Endothelial cell of umbilical vein (primary cell): ENCODE results near the gene ITIH4. TPM values are rescaled to one million over a fixed set of nuclear protein-coding genes. Genes with fewer than 3 reads are reported as not detected.

Source experiments
- BruUV-seq: library from RNA; stranded (reverse); fragments of 400-500 nt; replicated peaks from 2 replicates; lab custom pipeline; 2021; lab: Mats Ljungman, UMichigan
- CTCF ChIA-PET: fragments of 300-600, 350-600 bp; sonication (Branson Sonifier 250); formaldehyde crosslinking; loops from one replicate; lab custom pipeline; 2021; ENCODE audit warnings: antibody characterized with exemption, inconsistent platforms; lab: Charles Lee
- POLR2A ChIA-PET: fragments of 300-600, 350-600 bp; sonication (Branson Sonifier 250); formaldehyde crosslinking; loops from one replicate; lab custom pipeline; 2021; ENCODE audit warnings: antibody characterized with exemption, inconsistent platforms; lab: Charles Lee
- DNase-seq: peaks from one replicate; pipeline ENCODE4 v3.0.0-alpha.2; 2011; ENCODE audit warnings: low read depth, low spot score
- FAIRE-seq: peaks from 2 replicates; lab custom pipeline; 2011; peaks lifted over from hg19 to GRCh38; lab: Jason Lieb, UNC
- H2AFZ ChIP-seq: 2 replicates; pipeline ENCODE4 v1.6.0; 2012; ENCODE audit warnings: low read depth, low read length, control low read depth, inconsistent platforms
- H3K27ac ChIP-seq: 2 replicates; pipeline ENCODE4 v1.5.1; 2011; ENCODE audit warnings: low read depth, mild to moderate bottlenecking, control low read depth, low read length, moderate library complexity; ENCODE audit not compliant: insufficient read depth
- H3K27me3 ChIP-seq, 2 experiments: 2 replicates each; pipeline versions ENCODE4 v1.6.0 to v1.6.1; 2011; ENCODE audit warnings: low read length in 2 of 2, mixed read lengths in 1 of 2; ENCODE audit not compliant: control insufficient read depth in 2 of 2, insufficient read depth in 2 of 2
- H3K36me3 ChIP-seq, 2 experiments: 2 replicates in 1 of 2; 3 replicates in 1 of 2; pipeline ENCODE4 v1.5.1; 2011; ENCODE audit warnings: low read length in 2 of 2, mild to moderate bottlenecking in 1 of 2, moderate library complexity in 1 of 2; ENCODE audit not compliant: control insufficient read depth in 2 of 2, insufficient read depth in 2 of 2; ENCODE audit errors: extremely low read depth in 1 of 2
- H3K4me1 ChIP-seq: 3 replicates; pipeline ENCODE4 v1.5.1; 2011; ENCODE audit warnings: mild to moderate bottlenecking, low read length; ENCODE audit not compliant: control insufficient read depth, insufficient read depth; ENCODE audit errors: extremely low read depth
- H3K4me2 ChIP-seq: 2 replicates; pipeline ENCODE4 v1.6.1; 2011; ENCODE audit warnings: low read length, control low read depth, mixed read lengths; ENCODE audit not compliant: insufficient read depth
- H3K4me3 ChIP-seq, 3 experiments: fragments of 200-600 bp in 1 of 3; sonication (generic), shearing (Covaris generic) in 1 of 3; replicated peaks in 1 of 3; 2 replicates each; pipeline ENCODE4 v1.5.1; 2011 to 2016; ENCODE audit warnings: control low read depth in 3 of 3, low read length in 3 of 3, mild to moderate bottlenecking in 2 of 3, inconsistent platforms in 1 of 3, low read depth in 1 of 3, moderate library complexity in 1 of 3; ENCODE audit not compliant: insufficient read depth in 1 of 3
- H3K79me2 ChIP-seq: 2 replicates; pipeline ENCODE4 v1.6.0; 2012; ENCODE audit warnings: low read length, inconsistent platforms; ENCODE audit not compliant: control insufficient read depth, insufficient read depth
- H3K9ac ChIP-seq: replicated peaks from 2 replicates; pipeline ENCODE3; 2011; ENCODE audit warnings: low read length, control low read depth; ENCODE audit not compliant: insufficient read depth; ENCODE audit errors: extremely low read depth
- H3K9me1 ChIP-seq: replicated peaks from 3 replicates; pipeline ENCODE4 v1.6.0; 2011; ENCODE audit warnings: mild to moderate bottlenecking, low read length; ENCODE audit not compliant: control insufficient read depth, insufficient read depth; ENCODE audit errors: extremely low read depth
- H3K9me3 ChIP-seq: replicated peaks from 2 replicates; pipeline ENCODE4 v1.5.1; 2012; ENCODE audit warnings: low read length, inconsistent platforms; ENCODE audit not compliant: control insufficient read depth, insufficient read depth
- H4K20me1 ChIP-seq: replicated peaks from 2 replicates; pipeline ENCODE3; 2011; ENCODE audit warnings: mild to moderate bottlenecking, low read length; ENCODE audit not compliant: control insufficient read depth, insufficient read depth; ENCODE audit errors: extremely low read depth
- EZH2 ChIP-seq: IDR thresholded peaks from 2 replicates; pipeline ENCODE4 v1.6.1; 2012; ENCODE audit warnings: borderline replicate concordance, low read depth, mild to moderate bottlenecking, moderate library complexity, low read length, inconsistent platforms; ENCODE audit not compliant: severe bottlenecking
- FOS ChIP-seq: IDR thresholded peaks from 2 replicates; pipeline ENCODE4 v1.6.1; 2011; ENCODE audit warnings: mild to moderate bottlenecking, low read length, moderate library complexity, borderline replicate concordance; ENCODE audit not compliant: insufficient read depth
- GATA2 ChIP-seq: IDR thresholded peaks from 2 replicates; pipeline ENCODE4 v1.7.0; 2011; ENCODE audit warnings: low read depth, mild to moderate bottlenecking, moderate library complexity, mixed read lengths, low read length; ENCODE audit not compliant: insufficient read length, insufficient read depth
- JUN ChIP-seq: IDR thresholded peaks from 2 replicates; pipeline ENCODE4 v1.6.1; 2011; ENCODE audit warnings: borderline replicate concordance, low read depth; ENCODE audit not compliant: insufficient read length, insufficient read depth
- MYC ChIP-seq: IDR thresholded peaks from one replicate; pipeline ENCODE4 v1.6.1; 2011; ENCODE audit warnings: mild to moderate bottlenecking, low read depth, low read length
- POLR2A ChIP-seq: IDR thresholded peaks from 2 replicates; pipeline ENCODE4 v1.6.1; 2012; ENCODE audit warnings: low read depth, mild to moderate bottlenecking, control low read depth, low read length
- POLR2AphosphoS5 ChIP-seq: IDR thresholded peaks from 2 replicates; pipeline ENCODE4 v1.6.1; 2012; ENCODE audit warnings: low read depth, mild to moderate bottlenecking, control low read depth, low read length, moderate library complexity; ENCODE audit not compliant: insufficient read depth
- dilution Hi-C: fragments of 300-500 bp; cut with MboI; formaldehyde crosslinking; loops from one replicate; pipeline ENCODE4 v1.15.0; 2019; ENCODE audit warnings: low sequenced_read_pairs; ENCODE audit not compliant: extremely low pct_ligation_motif_present
- intact Hi-C: fragments of 100-400 bp; cut with micrococcal nuclease; formaldehyde crosslinking; loops from one replicate; pipeline ENCODE4 v1.10.0; 2022
- polyA plus RNA-seq, 4 experiments: library from polyadenylated mRNA; depleted of rRNA in 3 of 4; stranded (reverse) in 3 of 4; unstranded in 1 of 4; fragments of >200 nt; gene quantifications; 2 replicates each; pipeline versions ENCODE4 v1.2.1 to v1.2.3, GENCODE V29; 2011 to 2012; ENCODE audit warnings: missing spikeins in 1 of 4
- total RNA-seq: library from RNA; stranded (reverse); gene quantifications from 2 replicates; pipeline ENCODE4 v1.2.3, GENCODE V29; 2021
- TF ChIP-seq, protein P1 (sequence below), 2 donors: IDR thresholded peaks; 1 replicate in 1 of 2; 2 replicates in 1 of 2; pipeline ENCODE4 v1.5.1; 2011; ENCODE audit warnings: low read length in 2 of 2, mild to moderate bottlenecking in 2 of 2, moderate library complexity in 2 of 2, control low read depth in 1 of 2, inconsistent platforms in 1 of 2, low read depth in 1 of 2; ENCODE audit not compliant: insufficient read depth in 1 of 2; ENCODE audit errors: extremely low read depth in 1 of 2
- TF ChIP-seq, protein P2 (sequence below): IDR thresholded peaks from 2 replicates; pipeline ENCODE4 v1.6.1; 2011; ENCODE audit not compliant: insufficient read depth, insufficient read length

The ITIH4 gene
- total and polyA plus RNA-seq, 2 donors (not counting 3 experiments of a cell fraction or from before 2014, with no cell fraction given): 0.17 to 2.4 TPM

DNA sequence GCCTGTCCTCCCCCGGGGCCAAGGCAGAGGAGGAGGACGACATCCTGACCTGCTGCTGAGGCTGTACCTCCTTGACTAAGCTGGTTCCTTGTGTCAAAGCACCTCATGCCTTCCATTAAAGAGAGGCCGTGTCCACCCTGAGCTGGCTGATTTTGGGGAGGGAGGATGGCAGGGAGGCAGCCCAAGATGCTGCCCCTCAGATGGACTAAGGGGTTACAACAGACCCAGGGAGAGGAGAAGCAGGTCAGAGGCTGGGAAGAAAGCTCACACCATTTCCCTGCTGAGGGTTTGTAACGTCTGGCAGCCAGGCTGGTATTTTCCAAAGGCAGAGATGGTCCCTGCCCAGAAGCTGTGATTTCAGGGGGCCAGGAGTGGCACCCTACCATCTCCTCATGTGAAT is 38.5 kb downstream of the ITIH4 start:
- Histone ChIP-seq H3K9me1 (no peaks in the 10 kb centered on the region), H3K9ac (no peak overlapping the region), H3K79me2 (no peaks in the 10 kb centered on the region), H3K4me2 (no peak overlapping the region), H3K4me3 (no peak overlapping the region), H2AFZ (no peak overlapping the region), H3K4me1 (no peaks in the 10 kb centered on the region), H4K20me1 (no peaks in the 10 kb centered on the region), H3K27ac (no peak overlapping the region), H3K9me3 (no peaks in the 10 kb centered on the region), H3K36me3 (no peaks in the 10 kb centered on the region), H3K27me3 (no peaks in the 10 kb centered on the region)
- no peak for TF ChIP-seq JUN
- no peak for TF ChIP-seq GATA2
- no peak for TF ChIP-seq FOS
- no peak for TF ChIP-seq MYC
- TF ChIP-seq, protein P1, sequence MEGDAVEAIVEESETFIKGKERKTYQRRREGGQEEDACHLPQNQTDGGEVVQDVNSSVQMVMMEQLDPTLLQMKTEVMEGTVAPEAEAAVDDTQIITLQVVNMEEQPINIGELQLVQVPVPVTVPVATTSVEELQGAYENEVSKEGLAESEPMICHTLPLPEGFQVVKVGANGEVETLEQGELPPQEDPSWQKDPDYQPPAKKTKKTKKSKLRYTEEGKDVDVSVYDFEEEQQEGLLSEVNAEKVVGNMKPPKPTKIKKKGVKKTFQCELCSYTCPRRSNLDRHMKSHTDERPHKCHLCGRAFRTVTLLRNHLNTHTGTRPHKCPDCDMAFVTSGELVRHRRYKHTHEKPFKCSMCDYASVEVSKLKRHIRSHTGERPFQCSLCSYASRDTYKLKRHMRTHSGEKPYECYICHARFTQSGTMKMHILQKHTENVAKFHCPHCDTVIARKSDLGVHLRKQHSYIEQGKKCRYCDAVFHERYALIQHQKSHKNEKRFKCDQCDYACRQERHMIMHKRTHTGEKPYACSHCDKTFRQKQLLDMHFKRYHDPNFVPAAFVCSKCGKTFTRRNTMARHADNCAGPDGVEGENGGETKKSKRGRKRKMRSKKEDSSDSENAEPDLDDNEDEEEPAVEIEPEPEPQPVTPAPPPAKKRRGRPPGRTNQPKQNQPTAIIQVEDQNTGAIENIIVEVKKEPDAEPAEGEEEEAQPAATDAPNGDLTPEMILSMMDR (IDR thresholded peaks at IDR 0.05; ENCODE audit: extremely low read depth in 1 of 2, insufficient read depth in 1 of 2, low read depth in 1 of 2, low read length in 2 of 2): no peak
- TF ChIP-seq POLR2A: no peak
- no peak for TF ChIP-seq EZH2
- no peak for TF ChIP-seq POLR2AphosphoS5
- TF ChIP-seq, protein P2, sequence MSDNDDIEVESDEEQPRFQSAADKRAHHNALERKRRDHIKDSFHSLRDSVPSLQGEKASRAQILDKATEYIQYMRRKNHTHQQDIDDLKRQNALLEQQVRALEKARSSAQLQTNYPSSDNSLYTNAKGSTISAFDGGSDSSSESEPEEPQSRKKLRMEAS: no peak
- DNase-seq: no peak
- intact Hi-C loops (no loop called here), dilution Hi-C loops (no loop called here)
- CTCF ChIA-PET: interaction anchor here (0.9 to 2.3 kb wide), 4 partner anchors 9 to 87 kb away, joined by 3 to 5 read pairs (median 4); no protein-coding TSS in a partner anchor
- POLR2A ChIA-PET: no interaction called here
- BruUV-seq: no TSS peak
- FAIRE-seq: no peak
